ENCODE results near the gene ADAT1. TPM values are rescaled to one million over a fixed set of nuclear protein-coding genes. Genes with fewer than 3 reads are reported as not detected.

Gene ADAT1
- total and polyA plus RNA-seq, 2 of the 13 experiments (the other 11 are each of a cell fraction or from before 2014, with no cell fraction given), result 18.4 to 40.8 TPM

- TF ChIP-seq RBM39 (IDR thresholded peaks at IDR 0.05; ENCODE audit: low read depth, low read length, poor library complexity, severe bottlenecking), result peak; percentile 83
- peak; percentile 68; the same call in 1 of the 2 replicates for TF ChIP-seq ZNF703 (CRISPR knock-in tag; IDR thresholded peaks at IDR 0.05; ENCODE audit: borderline replicate concordance)
- no peak for TF ChIP-seq ZKSCAN5 (CRISPR knock-in tag; IDR thresholded peaks at IDR 0.05)
- no peak for TF ChIP-seq ZBTB26 (CRISPR knock-in tag; IDR thresholded peaks at IDR 0.05; ENCODE audit: borderline replicate concordance)
- peak; percentile 62; the same call in 1 of the 2 replicates for TF ChIP-seq GATAD2A (CRISPR knock-in tag; IDR thresholded peaks at IDR 0.05)
- TF ChIP-seq ETS1 (CRISPR knock-in tag; IDR thresholded peaks at IDR 0.05), result no peak
- no peak for TF ChIP-seq ZNF12 (CRISPR knock-in tag; IDR thresholded peaks at IDR 0.05)
- TF ChIP-seq RNF219 (CRISPR knock-in tag; IDR thresholded peaks at IDR 0.05), result peak; percentile 85; the same call in 1 of the 2 replicates
- TF ChIP-seq, protein P1, sequence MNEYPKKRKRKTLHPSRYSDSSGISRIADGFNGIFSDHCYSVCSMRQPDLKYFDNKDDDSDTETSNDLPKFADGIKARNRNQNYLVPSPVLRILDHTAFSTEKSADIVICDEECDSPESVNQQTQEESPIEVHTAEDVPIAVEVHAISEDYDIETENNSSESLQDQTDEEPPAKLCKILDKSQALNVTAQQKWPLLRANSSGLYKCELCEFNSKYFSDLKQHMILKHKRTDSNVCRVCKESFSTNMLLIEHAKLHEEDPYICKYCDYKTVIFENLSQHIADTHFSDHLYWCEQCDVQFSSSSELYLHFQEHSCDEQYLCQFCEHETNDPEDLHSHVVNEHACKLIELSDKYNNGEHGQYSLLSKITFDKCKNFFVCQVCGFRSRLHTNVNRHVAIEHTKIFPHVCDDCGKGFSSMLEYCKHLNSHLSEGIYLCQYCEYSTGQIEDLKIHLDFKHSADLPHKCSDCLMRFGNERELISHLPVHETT (CRISPR knock-in tag; conservative IDR thresholded peaks at IDR 0.05), result 0 out of 2 replicates have a peak, but pooled peaks have one; percentile 52
- no peak; the same call in 1 of the 2 replicates for TF ChIP-seq ZNF589 (CRISPR knock-in tag; conservative IDR thresholded peaks at IDR 0.05)
- TF ChIP-seq RXRB (CRISPR knock-in tag; IDR thresholded peaks at IDR 0.05; ENCODE audit: borderline replicate concordance), result peak; percentile 77
- peak; percentile 76 for TF ChIP-seq XRCC5 (optimal IDR thresholded peaks at IDR 0.05; ENCODE audit: low read length)
- no peak for TF ChIP-seq TCF12 (IDR thresholded peaks at IDR 0.05)
- no peak for TF ChIP-seq TCF12 (CRISPR knock-in tag; IDR thresholded peaks at IDR 0.05)
- TF ChIP-seq SATB2 (CRISPR knock-in tag; IDR thresholded peaks at IDR 0.05), result no peak; the same call in none of the 2 replicates
- TF ChIP-seq, protein P2, sequence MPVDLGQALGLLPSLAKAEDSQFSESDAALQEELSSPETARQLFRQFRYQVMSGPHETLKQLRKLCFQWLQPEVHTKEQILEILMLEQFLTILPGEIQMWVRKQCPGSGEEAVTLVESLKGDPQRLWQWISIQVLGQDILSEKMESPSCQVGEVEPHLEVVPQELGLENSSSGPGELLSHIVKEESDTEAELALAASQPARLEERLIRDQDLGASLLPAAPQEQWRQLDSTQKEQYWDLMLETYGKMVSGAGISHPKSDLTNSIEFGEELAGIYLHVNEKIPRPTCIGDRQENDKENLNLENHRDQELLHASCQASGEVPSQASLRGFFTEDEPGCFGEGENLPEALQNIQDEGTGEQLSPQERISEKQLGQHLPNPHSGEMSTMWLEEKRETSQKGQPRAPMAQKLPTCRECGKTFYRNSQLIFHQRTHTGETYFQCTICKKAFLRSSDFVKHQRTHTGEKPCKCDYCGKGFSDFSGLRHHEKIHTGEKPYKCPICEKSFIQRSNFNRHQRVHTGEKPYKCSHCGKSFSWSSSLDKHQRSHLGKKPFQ (CRISPR knock-in tag; IDR thresholded peaks at IDR 0.05; ENCODE audit: insufficient replicate concordance), result peak; percentile 26
- no peak for TF ChIP-seq GTF3A (CRISPR knock-in tag; conservative IDR thresholded peaks at IDR 0.05)
- TF ChIP-seq GLMP (CRISPR knock-in tag; IDR thresholded peaks at IDR 0.05; ENCODE audit: borderline replicate concordance), result peak; percentile 18; the same call in 1 of the 2 replicates
These were observed 24.6 kb upstream of the ADAT1 start, which contains the start of the genes KARS1 and TERF2IP (continued) for GRCh38 chr16:75647492-75648264.
